GM21717 (cell line): ENCODE data around the gene BACE2.
"Not testable (repeated sequence)": the region's sequence is repeated elsewhere in the genome, so short reads cannot be mapped to it uniquely, and the experiment has no call there.

ENCODE experiments used
- ATAC-seq: cut with Tn5 transposase; IDR thresholded peaks from one replicate; pipeline ENCODE4 v1.9.1; 2021; ENCODE audit warnings: mild to moderate bottlenecking, moderate library complexity; ENCODE audit not compliant: unreplicated experiment

BACE2 gene

GRCh38 chr21:41260428-41260827 is 92.5 kb downstream of the BACE2 start:
- no peak for ATAC-seq

DNA sequence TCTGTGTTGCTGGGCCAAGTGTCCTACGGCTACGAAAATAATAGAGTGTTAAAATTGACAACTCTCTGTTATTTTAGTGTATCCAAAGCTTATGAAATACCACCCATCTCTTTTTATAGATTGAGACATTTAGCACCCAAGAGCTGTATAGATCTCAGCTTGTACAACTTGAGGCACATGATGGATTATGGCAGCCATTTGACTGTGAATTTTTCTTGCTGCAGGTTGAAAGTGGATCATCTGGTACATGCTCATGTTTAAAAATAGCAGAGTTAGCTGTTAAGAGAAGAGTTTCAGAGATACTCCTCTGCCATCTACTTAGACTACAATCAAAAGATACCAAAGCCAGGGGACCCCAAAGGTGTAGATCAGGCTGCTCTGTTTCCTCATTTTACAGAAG is 99.4 kb downstream of the BACE2 start:
- ATAC-seq = no peak

DNA sequence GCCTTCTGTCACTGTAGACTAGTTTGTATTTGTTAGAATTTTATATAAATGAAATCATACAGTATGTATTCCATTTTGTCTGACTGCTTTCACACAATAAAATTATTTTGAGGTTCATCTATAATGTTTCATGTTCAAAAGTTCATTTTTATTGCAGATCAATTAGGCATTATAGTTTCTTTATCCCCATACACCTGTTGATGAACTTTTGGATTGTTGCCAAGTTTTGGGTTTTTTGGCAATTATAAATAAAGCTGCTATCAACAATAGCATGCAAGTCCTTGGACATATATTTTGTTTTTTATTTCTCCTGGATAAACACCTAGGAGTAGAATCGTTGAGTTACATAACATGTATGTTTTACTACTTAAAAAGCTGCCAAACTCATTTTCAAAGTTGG is 101.6 kb downstream of the BACE2 start:
- ATAC-seq = no peak

DNA sequence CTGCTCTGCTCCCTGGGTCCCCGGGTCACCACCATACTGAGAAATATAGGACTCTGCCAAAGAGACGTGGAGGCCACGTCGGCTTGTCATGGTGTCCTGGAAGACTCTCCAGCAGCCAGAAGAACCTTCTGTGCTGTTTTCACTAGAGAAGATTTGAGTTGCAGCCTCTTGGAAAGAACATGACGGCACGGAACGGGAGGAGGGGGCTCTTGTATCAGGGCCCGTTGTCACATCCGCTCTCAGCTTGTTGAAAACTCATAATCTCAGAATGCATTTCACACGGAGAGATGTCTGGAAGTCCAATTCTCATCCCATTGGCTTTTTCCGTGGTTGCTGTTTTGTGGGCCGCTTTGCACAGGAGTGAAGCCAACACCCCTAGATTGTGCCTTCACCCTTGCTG is 109.2 kb downstream of the BACE2 start:
- ATAC-seq = no peak

DNA sequence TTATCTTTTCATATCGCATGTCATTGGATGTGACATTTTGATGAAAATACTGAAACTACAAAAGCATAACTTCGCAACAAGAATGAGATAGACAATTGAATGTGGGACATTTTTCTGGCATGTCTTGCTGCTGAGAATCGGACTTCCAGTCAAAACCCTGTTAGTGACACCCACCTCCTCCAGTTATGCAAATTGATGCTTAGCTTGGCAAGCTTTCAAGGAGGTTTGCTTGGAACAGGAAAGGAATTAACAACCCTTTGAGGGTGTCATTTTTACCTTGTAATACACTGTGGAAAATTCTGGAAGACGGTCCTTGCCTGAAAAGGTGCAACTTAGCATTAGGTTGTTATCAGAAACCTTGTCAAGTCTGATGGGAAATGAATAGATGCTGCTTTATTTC is 109.9 kb downstream of the BACE2 start:
- ATAC-seq = no peak

DNA sequence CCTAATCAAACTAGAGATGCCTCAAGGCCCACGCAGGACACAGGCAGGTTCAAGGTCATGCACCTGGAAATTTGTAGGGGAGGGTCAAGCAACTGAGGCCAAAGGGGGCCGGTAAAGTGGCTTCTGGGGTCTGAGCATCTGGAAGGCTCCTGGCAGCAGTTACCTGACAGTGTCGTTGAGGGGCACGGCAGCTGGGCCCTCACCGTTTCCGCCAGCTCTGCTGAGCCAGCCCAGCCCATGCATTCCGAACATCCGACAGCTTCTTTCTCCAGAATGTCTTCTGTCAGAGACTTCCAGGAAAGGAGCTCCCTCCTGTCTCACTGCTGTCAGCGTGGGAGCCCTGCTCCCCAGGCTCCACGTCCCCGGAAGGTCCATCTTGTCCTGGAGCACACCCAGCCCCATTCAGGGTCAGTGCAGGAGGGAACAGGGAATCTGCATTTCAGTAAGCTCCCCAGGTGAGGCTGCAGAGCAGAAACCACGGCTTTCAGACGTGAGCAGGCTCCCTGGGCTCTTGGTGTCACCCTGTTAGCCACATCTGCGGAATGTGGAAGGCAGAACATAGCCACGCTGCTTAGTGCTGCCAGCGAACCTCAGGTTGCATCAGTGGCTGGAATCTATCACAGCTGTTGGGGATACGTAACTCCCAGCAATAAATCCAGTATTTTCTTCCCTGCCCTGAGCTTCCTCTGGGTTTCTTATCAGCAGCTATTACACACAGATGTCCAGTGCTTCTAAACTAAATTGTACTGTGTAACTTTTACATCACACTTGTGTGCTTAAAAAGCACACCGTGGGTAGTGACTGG is 112.4 kb downstream of the BACE2 start:
- ATAC-seq = no peak

DNA sequence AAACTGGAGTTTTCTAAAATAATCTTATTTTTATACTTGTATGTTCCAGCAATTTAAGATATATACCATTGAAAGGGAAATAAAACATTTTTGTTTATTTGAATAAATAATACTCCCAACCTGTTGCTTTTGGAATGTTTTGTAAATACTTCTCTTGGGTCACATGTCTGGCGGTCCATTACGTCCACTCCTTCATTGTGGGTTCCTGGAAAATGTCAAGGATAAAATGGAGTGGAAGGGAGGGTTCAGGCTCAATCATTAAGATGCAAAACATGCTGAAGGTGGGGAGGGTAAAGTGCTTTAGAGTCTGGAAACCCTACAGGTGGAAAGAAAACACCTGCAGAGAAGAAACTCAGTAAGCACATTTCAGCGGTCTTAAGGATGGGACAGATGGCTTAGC is 114.5 kb downstream of the BACE2 start:
- no peak for ATAC-seq

DNA sequence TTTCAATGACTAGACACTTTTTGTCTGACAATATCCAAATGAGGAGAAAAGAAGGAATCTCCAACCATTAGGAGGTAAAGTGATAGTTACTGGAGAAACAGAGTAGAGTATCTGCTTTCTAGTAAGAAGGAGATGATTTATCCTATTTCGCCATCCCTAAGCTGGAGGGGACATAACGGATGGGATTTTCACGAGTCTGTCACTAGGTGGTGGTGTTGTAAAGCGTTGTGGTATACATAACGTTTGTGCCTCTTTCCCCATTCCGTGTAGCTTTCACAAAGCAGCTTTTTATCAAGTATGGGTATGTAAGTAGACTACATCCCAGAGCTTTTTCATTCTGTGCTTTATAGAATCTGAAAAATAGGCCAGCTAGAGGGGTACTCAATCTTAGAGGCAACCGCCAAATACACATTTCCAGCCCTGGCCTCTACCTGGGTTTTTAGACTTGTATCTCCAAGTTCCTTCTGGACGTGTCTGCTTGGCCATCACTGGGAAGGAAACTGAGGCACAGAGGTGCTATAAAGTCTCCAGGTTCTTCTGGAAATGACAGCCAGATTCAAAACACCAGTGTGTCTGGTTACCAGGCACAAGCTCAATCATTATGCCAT is 115.4 kb downstream of the BACE2 start:
- no peak for ATAC-seq

- ATAC-seq = no peak
These were observed 121.5 kb downstream of the BACE2 start for GRCh38 chr21:41289431-41289830.

GRCh38 chr21:41290106-41290799 is 122.3 kb downstream of the BACE2 start:
- no peak for ATAC-seq

DNA sequence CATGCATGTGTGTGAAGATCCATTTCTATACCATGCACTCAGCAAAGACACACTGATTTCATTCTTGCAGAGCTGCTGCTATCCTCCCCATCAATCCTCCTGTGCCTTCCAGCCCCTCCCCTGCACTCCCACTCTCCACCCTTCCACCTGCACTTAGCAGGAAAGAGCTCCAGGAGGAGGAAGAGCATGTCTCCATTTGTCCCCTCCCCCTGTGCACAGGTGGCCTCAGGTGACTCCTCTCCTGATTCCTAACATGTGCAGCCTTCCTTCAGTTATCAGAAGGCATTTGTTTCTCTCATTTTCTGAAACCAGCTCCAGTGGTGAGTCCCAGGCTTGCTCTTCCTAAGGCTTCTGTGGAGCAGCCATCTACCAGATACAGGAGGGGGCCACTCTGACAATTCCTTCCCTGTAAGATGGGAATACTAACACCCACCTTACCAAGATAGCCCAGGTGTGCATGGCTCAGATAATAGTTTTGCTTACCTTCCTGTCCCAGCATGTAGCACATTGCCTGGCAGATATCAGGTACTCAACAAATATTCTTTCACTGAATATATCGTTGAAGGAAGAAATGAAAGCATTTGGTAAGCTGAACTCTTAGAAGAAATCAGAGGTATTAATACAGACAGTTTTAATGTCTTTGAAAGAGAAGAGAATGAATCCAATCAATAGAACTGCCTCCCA is 126.7 kb downstream of the BACE2 start:
- ATAC-seq = no peak

DNA sequence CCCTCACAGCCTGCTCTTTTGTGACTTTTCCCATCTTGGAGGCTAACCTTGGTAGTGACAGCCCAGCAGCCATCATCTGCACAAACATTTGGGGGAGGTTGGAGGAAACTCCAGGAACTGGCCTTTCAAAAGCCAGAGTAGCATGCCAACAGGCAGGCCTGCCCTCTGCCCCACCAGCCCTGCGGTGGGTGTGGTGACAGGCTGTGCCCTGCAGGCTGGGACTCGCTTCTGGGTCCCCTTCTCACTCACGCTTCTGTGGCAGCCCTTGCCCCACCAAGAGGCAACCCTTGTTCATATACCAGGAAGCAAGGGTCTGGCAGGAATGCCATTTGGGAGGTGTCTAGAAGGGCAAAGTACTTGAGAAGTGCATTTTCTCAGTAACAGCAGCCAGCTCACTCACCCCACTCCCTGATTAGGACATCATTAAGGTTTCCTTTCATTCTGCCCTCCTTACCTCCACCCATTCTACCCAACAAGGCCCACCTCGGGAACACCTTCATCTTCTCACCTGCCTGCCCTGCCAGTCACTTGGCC is 127.8 kb downstream of the BACE2 start:
- no peak for ATAC-seq

- no peak for ATAC-seq
These were observed 135.0 kb downstream of the BACE2 start for GRCh38 chr21:41302976-41303375.

- ATAC-seq = no peak
These were observed 136.2 kb downstream of the BACE2 start for GRCh38 chr21:41304068-41304720.

DNA sequence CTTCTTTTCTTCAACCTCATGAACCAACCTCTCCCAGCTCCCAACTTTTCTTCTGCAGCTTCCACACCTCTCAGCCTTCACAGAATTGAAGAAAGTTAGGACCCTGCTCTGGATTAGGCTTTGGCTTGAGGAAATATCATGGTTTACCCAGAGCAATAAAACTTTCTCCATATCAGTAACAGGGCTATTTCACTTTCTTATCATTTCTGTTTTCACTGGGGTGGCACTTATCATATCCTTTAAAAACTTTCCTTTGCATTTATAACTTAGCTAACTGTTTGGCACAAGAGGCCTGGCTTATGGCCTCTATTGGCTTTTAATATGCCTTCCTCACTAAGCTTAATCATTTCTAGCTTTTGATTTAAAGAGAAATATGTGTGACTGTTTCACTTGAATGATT is 139.3 kb downstream of the BACE2 start:
- no peak for ATAC-seq

GRCh38 chr21:41313285-41314164 is 145.6 kb downstream of the BACE2 start:
- not testable (repeated sequence) for ATAC-seq

DNA sequence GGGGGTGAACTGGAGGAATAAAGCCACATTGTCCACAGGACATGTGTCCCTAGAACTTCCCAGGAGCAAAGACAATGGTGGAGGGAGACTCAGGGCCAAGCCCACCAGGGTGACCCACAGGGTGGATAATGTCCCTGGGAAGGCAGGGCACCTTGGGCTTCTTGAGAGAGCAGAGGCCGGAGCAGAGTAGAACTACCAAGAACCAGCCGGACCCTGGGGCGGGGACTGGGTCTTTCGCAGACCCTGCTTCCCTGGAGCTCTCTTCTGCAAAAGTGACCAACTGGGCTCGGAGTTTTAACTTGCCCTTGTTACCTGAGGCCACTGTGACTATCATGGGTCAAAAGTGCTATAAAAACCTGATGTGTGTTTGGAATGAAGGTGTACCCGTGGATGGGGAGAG is 147.8 kb downstream of the BACE2 start:
- no peak for ATAC-seq

DNA sequence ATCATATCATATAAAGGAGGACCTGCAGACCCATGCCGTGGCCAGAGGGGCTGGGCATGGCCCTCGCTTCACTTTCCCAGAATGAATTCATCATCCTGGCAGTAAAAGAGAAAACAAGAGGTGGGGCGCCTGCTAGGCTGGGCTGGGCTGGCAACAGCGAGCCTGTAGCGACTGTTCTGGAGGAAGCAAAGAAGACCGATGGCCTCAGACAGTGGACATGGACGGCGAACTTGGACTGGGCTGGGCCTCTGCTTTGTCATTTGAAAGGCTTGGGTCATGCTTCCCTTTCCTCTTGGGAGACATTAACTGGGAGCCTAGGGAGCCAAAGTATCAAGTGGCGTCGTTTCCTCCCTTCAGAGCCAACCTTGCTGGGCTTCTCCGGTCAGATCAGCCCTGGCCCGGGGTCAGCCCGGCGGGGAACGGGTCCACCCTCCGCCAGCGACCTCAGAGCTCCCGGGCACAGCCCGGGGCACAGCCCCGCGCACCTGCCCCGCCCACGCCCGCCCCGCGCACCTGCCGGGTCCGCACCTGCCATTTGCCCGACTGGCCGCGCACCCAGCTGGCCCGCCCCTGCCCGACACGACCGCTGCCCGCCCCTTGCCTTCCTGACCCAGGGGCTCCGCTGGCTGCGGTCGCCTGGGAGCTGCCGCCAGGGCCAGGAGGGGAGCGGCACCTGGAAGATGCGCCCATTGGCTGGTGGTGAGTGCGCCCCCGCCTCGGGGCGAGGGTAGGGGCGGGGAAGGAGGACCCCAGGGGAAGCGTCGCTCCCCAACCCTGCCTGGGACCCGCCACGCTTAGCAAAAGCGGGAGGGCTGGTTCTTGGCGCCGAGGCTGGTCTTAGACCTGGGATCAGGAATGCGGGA is 148.5 kb downstream of the BACE2 start, which contains the start of gene FAM3B:
Gene FAM3B (plus strand): TSS at position 602 of the 863 bp plus-strand sequence. CDS start 79 bp downstream, at position 681.
- ATAC-seq = no peak

DNA sequence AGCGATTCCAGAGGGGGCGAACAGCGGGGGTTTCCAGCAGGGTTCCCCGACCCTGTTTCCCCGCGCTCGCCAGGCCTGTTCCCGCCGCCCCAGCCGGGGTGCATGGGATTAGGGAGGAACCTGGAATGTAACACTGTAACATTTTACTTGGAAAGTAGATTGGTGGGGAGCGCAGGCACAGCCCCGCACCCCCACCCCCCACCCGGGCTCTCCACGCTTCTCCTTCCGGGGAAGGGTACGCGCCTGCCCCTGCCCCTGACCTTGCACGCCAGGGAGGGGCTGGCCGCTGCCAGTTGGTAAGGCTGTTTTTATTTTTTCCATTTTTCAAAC is 149.1 kb downstream of the BACE2 start:
- no peak for ATAC-seq
